PFSK-1 (cell line): Measurements from ENCODE around the gene NIPAL3.

Experiments used
- POLR2AphosphoS5 ChIP-seq: IDR thresholded peaks from 2 replicates; pipeline ENCODE4 v1.6.1; 2012; ENCODE audit warnings: low read depth, mild to moderate bottlenecking, control low read depth, low read length, moderate library complexity
- REST ChIP-seq, 2 experiments: IDR thresholded peaks; 2 replicates each; pipeline versions ENCODE4 v1.6.1 to v1.8.0; 2011 to 2012; ENCODE audit warnings: low read depth in 2 of 2, low read length in 2 of 2, control low read depth in 1 of 2, inconsistent platforms in 1 of 2, mild to moderate bottlenecking in 1 of 2, moderate library complexity in 1 of 2; ENCODE audit not compliant: insufficient read depth in 1 of 2
- SIN3A ChIP-seq: IDR thresholded peaks from 2 replicates; pipeline ENCODE4 v1.6.1; 2012; ENCODE audit warnings: mild to moderate bottlenecking, low read length, moderate library complexity, borderline replicate concordance; ENCODE audit not compliant: insufficient read depth
- TAF1 ChIP-seq: IDR thresholded peaks from 2 replicates; pipeline ENCODE4 v1.6.1; 2012; ENCODE audit warnings: low read length, control low read depth, borderline replicate concordance; ENCODE audit not compliant: insufficient read depth

- no peak for TF ChIP-seq POLR2AphosphoS5
- no peak for TF ChIP-seq TAF1
- no peak for TF ChIP-seq SIN3A
- no peak for TF ChIP-seq REST (IDR thresholded peaks at IDR 0.05; ENCODE audit: insufficient read depth in 1 of 2, low read depth in 2 of 2, low read length in 2 of 2)
These were observed 42.6 kb upstream of the NIPAL3 start for GRCh38 chr1:24373044-24373443.
